ENCODE measurements around the gene ABCA7. TPM values are rescaled to one million over a fixed set of nuclear protein-coding genes. Genes with fewer than 3 reads are reported as not detected.

Gene ABCA7
- total and polyA plus RNA-seq, 3 experiments from 2014 or later, result 14.1 to 39.5 (median 33.8) TPM

- peak overlapping the region; percentile 26 for H3K4me3 ChIP-seq (ENCODE audit: low read length)
- H3K9me3 ChIP-seq (ENCODE audit: low read length), result no peaks in the 10 kb centered on the region
- Mint-ChIP-seq H3K27ac (peak overlapping the region; percentile 26 to 96 (median 76)), H3K36me3 (peaks cover 8 to 33% (median 9%) of the 10 kb centered on the region in 3 donors), H3K9me3 (no peaks in the 10 kb centered on the region), H3K27me3 (no peaks in the 10 kb centered on the region), H3K4me3 (peak overlapping the region; percentile 10 to 100 (median 79)), H3K4me1 (peaks cover 21 to 54% (median 37%) of the 10 kb centered on the region in 3 donors)
- POLR2A ChIA-PET, result interaction anchor here (1.0 to 17.4 kb wide), 7 partner anchors 8 to 128 kb away, joined by 3 to 737 read pairs (median 14); partner anchors contain the start of genes ABCA7, GPX4 and POLR2E
- DNase-seq, result peak in 1 of 5 donors; percentile 49
- CTCF ChIA-PET, result interaction anchor here (1.2 to 5.6 kb wide), 6 partner anchors 8 to 47 kb away, joined by 5 to 264 read pairs (median 16); partner anchors contain the start of genes ABCA7, CNN2 and RNU6-2
- no peaks in the 10 kb centered on the region for H3K27me3 ChIP-seq (ENCODE audit: insufficient read depth, low read length, poor library complexity, severe bottlenecking)
- H3K36me3 ChIP-seq (ENCODE audit: insufficient read depth, low read length), result peaks cover 8% of the 10 kb centered on the region
- H3K4me1 ChIP-seq (ENCODE audit: insufficient read depth, low read length), result peaks cover 40% of the 10 kb centered on the region
- H3K27ac ChIP-seq (ENCODE audit: low read depth, low read length), result no peak overlapping the region
These were observed 25.8 kb downstream of the ABCA7 start for GRCh38 chr19:1065606-1066109.

- peak in 1 of 5 donors; percentile 53 for DNase-seq
- Mint-ChIP-seq H3K4me3 (peak overlapping the region in 6 of 7 donors; percentile 29 to 100 (median 82)), H3K36me3 (peaks cover 8 to 34% (median 9%) of the 10 kb centered on the region in 3 donors), H3K4me1 (peaks cover 21 to 54% (median 37%) of the 10 kb centered on the region in 3 donors), H3K27me3 (no peaks in the 10 kb centered on the region), H3K27ac (peak overlapping the region in 5 of 8 donors; percentile 66 to 100 (median 85)), H3K9me3 (no peaks in the 10 kb centered on the region)
- Histone ChIP-seq H3K27ac (ENCODE audit: low read depth, low read length) (peak overlapping the region; percentile 90), H3K4me3 (ENCODE audit: low read length) (peak overlapping the region; percentile 54), H3K9me3 (ENCODE audit: low read length) (no peaks in the 10 kb centered on the region), H3K36me3 (ENCODE audit: insufficient read depth, low read length) (peaks cover 8% of the 10 kb centered on the region), H3K4me1 (ENCODE audit: insufficient read depth, low read length) (peaks cover 45% of the 10 kb centered on the region), H3K27me3 (ENCODE audit: insufficient read depth, low read length, poor library complexity, severe bottlenecking) (no peaks in the 10 kb centered on the region)
- POLR2A ChIA-PET, result interaction anchor here (1.0 to 17.4 kb wide), 13 partner anchors 8 to 203 kb away, joined by 3 to 737 read pairs (median 14); partner anchors contain the start of genes ABCA7, CIRBP, CNN2 and GPX4
- CTCF ChIA-PET, result interaction anchor here (0.7 to 5.6 kb wide), 10 partner anchors 9 to 128 kb away, joined by 3 to 264 read pairs (median 10); partner anchors contain the start of genes ABCA7 and CNN2
These were observed 26.4 kb downstream of the ABCA7 start for GRCh38 chr19:1066251-1066747.

- Mint-ChIP-seq H3K27me3 (no peaks in the 10 kb centered on the region), H3K9me3 (no peaks in the 10 kb centered on the region), H3K4me3 (peak within 1 kb of the TSS; percentile 87 to 100 (median 96)), H3K4me1 (peaks cover 24 to 58% (median 41%) of the 10 kb centered on the region in 3 donors), H3K36me3 (peaks cover 11 to 33% (median 11%) of the 10 kb centered on the region in 3 donors), H3K27ac (peak within 1 kb of the TSS; percentile 91 to 100 (median 98))
- peak within 1 kb of the TSS; percentile 90 for H3K27ac ChIP-seq (ENCODE audit: low read depth, low read length)
- no peaks in the 10 kb centered on the region for H3K27me3 ChIP-seq (ENCODE audit: insufficient read depth, low read length, poor library complexity, severe bottlenecking)
- peak within 1 kb of the TSS; percentile 81 for H3K4me3 ChIP-seq (ENCODE audit: low read length)
- peak; percentile 82 to 93 (median 89) for DNase-seq
- CTCF ChIA-PET, result interaction anchor here (0.7 to 5.6 kb wide), 18 partner anchors 9 to 178 kb away, joined by 3 to 264 read pairs (median 6); partner anchors contain the start of genes ABCA7, CNN2, RNU6-2 and TMEM259
- H3K4me1 ChIP-seq (ENCODE audit: insufficient read depth, low read length), result peaks cover 49% of the 10 kb centered on the region
- no peaks in the 10 kb centered on the region for H3K9me3 ChIP-seq (ENCODE audit: low read length)
- peaks cover 8% of the 10 kb centered on the region for H3K36me3 ChIP-seq (ENCODE audit: insufficient read depth, low read length)
- POLR2A ChIA-PET, result interaction anchor here (1.0 to 17.4 kb wide), 15 partner anchors 9 to 202 kb away, joined by 3 to 737 read pairs (median 12); partner anchors contain the start of genes ABCA7, CIRBP, CNN2 and GPX4
These were observed 26.9 kb downstream of the ABCA7 start, which contains the start of gene ARHGAP45 for GRCh38 chr19:1066748-1067340. Gene ARHGAP45 (plus strand): TSS chr19:1067167. CDS start chr19:1067406, 239 bp downstream.

- Histone ChIP-seq H3K27ac (ENCODE audit: low read depth, low read length) (peak overlapping the region; percentile 90), H3K4me1 (ENCODE audit: insufficient read depth, low read length) (peaks cover 55% of the 10 kb centered on the region), H3K36me3 (ENCODE audit: insufficient read depth, low read length) (peaks cover 13% of the 10 kb centered on the region), H3K4me3 (ENCODE audit: low read length) (peak overlapping the region; percentile 81), H3K27me3 (ENCODE audit: insufficient read depth, low read length, poor library complexity, severe bottlenecking) (no peaks in the 10 kb centered on the region), H3K9me3 (ENCODE audit: low read length) (no peaks in the 10 kb centered on the region)
- no peaks in the 10 kb centered on the region for H3K9me3 Mint-ChIP-seq
- POLR2A ChIA-PET, result interaction anchor here (0.6 to 17.4 kb wide), 20 partner anchors 10 to 270 kb away, joined by 3 to 737 read pairs (median 7); partner anchors contain the start of genes ABCA7, CIRBP, CNN2 and GPX4
- DNase-seq, result peak; percentile 74 to 91 (median 84)
- H3K27ac Mint-ChIP-seq, result peak overlapping the region; percentile 91 to 100 (median 98)
- no peaks in the 10 kb centered on the region for H3K27me3 Mint-ChIP-seq
- H3K36me3 Mint-ChIP-seq, result peaks cover 12 to 37% (median 13%) of the 10 kb centered on the region in 3 donors
- CTCF ChIA-PET, result interaction anchor here (0.9 to 5.6 kb wide), 18 partner anchors 10 to 177 kb away, joined by 3 to 264 read pairs (median 6); partner anchors contain the start of genes ABCA7, CNN2, RNU6-2 and TMEM259
- peak overlapping the region; percentile 87 to 100 (median 96) for H3K4me3 Mint-ChIP-seq
- H3K4me1 Mint-ChIP-seq, result peaks cover 30 to 64% (median 46%) of the 10 kb centered on the region in 3 donors
These were observed 27.5 kb downstream of the ABCA7 start for GRCh38 chr19:1067341-1067957.

GRCh38 chr19:1068009-1069001 is 28.4 kb downstream of the ABCA7 start:
- CTCF ChIA-PET, result interaction anchor here (0.9 to 5.6 kb wide), 15 partner anchors 11 to 125 kb away, joined by 3 to 264 read pairs (median 6); partner anchors contain the start of genes ABCA7, CNN2, RNU6-2 and TMEM259
- Histone ChIP-seq H3K27me3 (ENCODE audit: insufficient read depth, low read length, poor library complexity, severe bottlenecking) (no peaks in the 10 kb centered on the region), H3K9me3 (ENCODE audit: low read length) (no peaks in the 10 kb centered on the region), H3K36me3 (ENCODE audit: insufficient read depth, low read length) (peaks cover 22% of the 10 kb centered on the region), H3K4me3 (ENCODE audit: low read length) (peak overlapping the region; percentile 81), H3K27ac (ENCODE audit: low read depth, low read length) (peak overlapping the region; percentile 90), H3K4me1 (ENCODE audit: insufficient read depth, low read length) (peaks cover 63% of the 10 kb centered on the region)
- Mint-ChIP-seq H3K4me1 (peaks cover 38 to 69% (median 55%) of the 10 kb centered on the region in 3 donors), H3K9me3 (no peaks in the 10 kb centered on the region), H3K36me3 (peaks cover 13 to 45% (median 15%) of the 10 kb centered on the region in 3 donors), H3K27me3 (no peaks in the 10 kb centered on the region), H3K4me3 (peak overlapping the region; percentile 87 to 100 (median 96)), H3K27ac (peak overlapping the region; percentile 91 to 100 (median 98))
- peak; percentile 50 to 89 (median 74) for DNase-seq
- POLR2A ChIA-PET, result interaction anchor here (0.6 to 17.4 kb wide), 18 partner anchors 10 to 271 kb away, joined by 3 to 737 read pairs (median 6); partner anchors contain the start of genes ABCA7, CIRBP, CNN2 and GPX4

GRCh38 chr19:1069009-1069779 is 29.3 kb downstream of the ABCA7 start:
- Mint-ChIP-seq H3K27me3 (no peaks in the 10 kb centered on the region), H3K4me3 (peak overlapping the region; percentile 87 to 100 (median 96)), H3K36me3 (peaks cover 13 to 54% (median 15%) of the 10 kb centered on the region in 3 donors), H3K4me1 (peaks cover 41 to 69% (median 56%) of the 10 kb centered on the region in 3 donors), H3K9me3 (no peaks in the 10 kb centered on the region), H3K27ac (peak overlapping the region; percentile 81 to 100 (median 98))
- Histone ChIP-seq H3K27ac (ENCODE audit: low read depth, low read length) (peak overlapping the region; percentile 90), H3K4me3 (ENCODE audit: low read length) (peak overlapping the region; percentile 81), H3K9me3 (ENCODE audit: low read length) (no peaks in the 10 kb centered on the region), H3K27me3 (ENCODE audit: insufficient read depth, low read length, poor library complexity, severe bottlenecking) (no peaks in the 10 kb centered on the region), H3K4me1 (ENCODE audit: insufficient read depth, low read length) (peaks cover 71% of the 10 kb centered on the region), H3K36me3 (ENCODE audit: insufficient read depth, low read length) (peaks cover 31% of the 10 kb centered on the region)
- ChIA-PET POLR2A (interaction anchor here (0.6 to 17.4 kb wide), 5 partner anchors 13 to 206 kb away, joined by 3 to 737 read pairs (median 4); partner anchors contain the start of genes CNN2 and FAM174C), CTCF (interaction anchor here (4.9 to 12.8 kb wide), 3 partner anchors 13 to 40 kb away, joined by 62 to 264 read pairs (median 135); partner anchors contain the start of gene CNN2)
- DNase-seq, result peak; percentile 64 to 83 (median 77)

Data from CD8-positive, alpha-beta memory T cell (primary cell).